Neural crest cell (in vitro differentiated cells): ENCODE results near the gene TEDC2. TPM values are rescaled to one million over a fixed set of nuclear protein-coding genes. Genes with fewer than 3 reads are reported as not detected.

Experiments used
- DNase-seq: peaks from one replicate; pipeline ENCODE4 v3.0.0; 2021; ENCODE audit warnings: low read depth, mixed read lengths, low spot score
- H3K27ac Mint-ChIP-seq: one replicate; pipeline ENCODE4 v1.8.0; 2021; ENCODE audit warnings: mild to moderate bottlenecking, mixed read lengths; ENCODE audit not compliant: unreplicated experiment
- H3K27me3 Mint-ChIP-seq: 2 replicates; pipeline ENCODE4 v1.8.0; 2021; ENCODE audit warnings: low read depth, mild to moderate bottlenecking, mixed read lengths
- H3K36me3 Mint-ChIP-seq: 2 replicates; pipeline ENCODE4 v1.8.0; 2021; ENCODE audit warnings: low read depth, mild to moderate bottlenecking, mixed read lengths
- H3K4me1 Mint-ChIP-seq: 2 replicates; pipeline ENCODE4 v1.8.0; 2021; ENCODE audit warnings: mixed read lengths
- H3K4me3 Mint-ChIP-seq: one replicate; pipeline ENCODE4 v1.8.0; 2021; ENCODE audit warnings: mild to moderate bottlenecking, mixed read lengths
- H3K9me3 Mint-ChIP-seq: 2 replicates; pipeline ENCODE4 v1.8.0; 2021; ENCODE audit warnings: mixed read lengths
- total RNA-seq: library from RNA; stranded (reverse); gene quantifications from 2 replicates; pipeline ENCODE4 v1.2.1, GENCODE V29; 2021
- TF ChIP-seq, protein P1 (sequence below): fragments of 200-600 bp; sonication (generic); conservative IDR thresholded peaks from 2 replicates; pipeline ENCODE4 v1.5.0; 2021; ENCODE audit warnings: antibody characterized with exemption, mild to moderate bottlenecking

The TEDC2 gene
- total RNA-seq, 1 donor from 2014 or later, result 66.5 TPM

DNA sequence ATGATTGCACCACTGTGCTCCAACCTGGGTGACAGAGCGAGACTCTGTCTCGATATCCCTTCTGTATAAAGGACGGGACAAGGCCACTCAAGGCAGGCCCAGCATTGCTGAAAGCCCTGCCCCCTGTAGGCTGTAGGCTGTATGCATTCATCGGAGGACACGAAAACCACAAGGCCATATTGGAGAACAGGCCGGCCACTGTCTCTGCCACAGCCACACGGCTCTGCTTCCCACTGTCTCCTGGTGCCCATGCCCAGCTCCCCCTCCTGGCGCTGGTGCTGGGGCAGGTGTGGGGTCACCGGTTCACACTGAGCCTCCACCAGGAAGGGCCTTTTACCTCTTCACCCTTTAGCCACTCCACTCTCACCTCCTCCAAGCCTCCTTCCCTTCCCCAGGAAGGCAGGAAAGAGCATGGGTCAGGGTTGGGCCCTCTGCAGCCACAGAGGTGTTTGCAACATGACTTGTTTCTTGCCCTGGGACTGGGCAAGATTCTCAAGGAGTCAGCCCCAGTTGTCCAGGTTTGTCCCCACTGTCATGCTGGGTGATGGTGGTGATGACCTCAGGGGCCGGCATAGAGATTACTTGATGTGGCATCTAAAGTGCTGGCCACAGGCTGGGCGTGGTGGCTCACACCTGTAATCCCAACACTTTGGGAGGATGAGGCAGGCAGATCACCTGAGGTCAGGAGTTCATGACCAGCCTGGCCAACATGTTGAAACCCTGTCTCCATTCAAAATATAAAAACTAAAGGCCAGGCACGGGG, 5.9 kb downstream of the TEDC2 start:
- TF ChIP-seq, protein P1, sequence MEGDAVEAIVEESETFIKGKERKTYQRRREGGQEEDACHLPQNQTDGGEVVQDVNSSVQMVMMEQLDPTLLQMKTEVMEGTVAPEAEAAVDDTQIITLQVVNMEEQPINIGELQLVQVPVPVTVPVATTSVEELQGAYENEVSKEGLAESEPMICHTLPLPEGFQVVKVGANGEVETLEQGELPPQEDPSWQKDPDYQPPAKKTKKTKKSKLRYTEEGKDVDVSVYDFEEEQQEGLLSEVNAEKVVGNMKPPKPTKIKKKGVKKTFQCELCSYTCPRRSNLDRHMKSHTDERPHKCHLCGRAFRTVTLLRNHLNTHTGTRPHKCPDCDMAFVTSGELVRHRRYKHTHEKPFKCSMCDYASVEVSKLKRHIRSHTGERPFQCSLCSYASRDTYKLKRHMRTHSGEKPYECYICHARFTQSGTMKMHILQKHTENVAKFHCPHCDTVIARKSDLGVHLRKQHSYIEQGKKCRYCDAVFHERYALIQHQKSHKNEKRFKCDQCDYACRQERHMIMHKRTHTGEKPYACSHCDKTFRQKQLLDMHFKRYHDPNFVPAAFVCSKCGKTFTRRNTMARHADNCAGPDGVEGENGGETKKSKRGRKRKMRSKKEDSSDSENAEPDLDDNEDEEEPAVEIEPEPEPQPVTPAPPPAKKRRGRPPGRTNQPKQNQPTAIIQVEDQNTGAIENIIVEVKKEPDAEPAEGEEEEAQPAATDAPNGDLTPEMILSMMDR, result peak; percentile 45
- no peak for DNase-seq
- Mint-ChIP-seq H3K27ac (no peak overlapping the region), H3K36me3 (no peaks in the 10 kb centered on the region), H3K27me3 (peaks cover 13% of the 10 kb centered on the region), H3K9me3 (no peaks in the 10 kb centered on the region), H3K4me3 (peak overlapping the region; percentile 74), H3K4me1 (peaks cover 15% of the 10 kb centered on the region)

GRCh38 chr16:2466667-2467527, 7.0 kb downstream of the TEDC2 start:
- Mint-ChIP-seq H3K4me1 (peaks cover 15% of the 10 kb centered on the region), H3K4me3 (peak overlapping the region; percentile 80), H3K36me3 (no peaks in the 10 kb centered on the region), H3K9me3 (no peaks in the 10 kb centered on the region), H3K27ac (peak overlapping the region; percentile 75), H3K27me3 (peaks cover 13% of the 10 kb centered on the region)
- DNase-seq, result no peak
- TF ChIP-seq, protein P1, result no peak

GRCh38 chr16:2467528-2468232, 7.8 kb downstream of the TEDC2 start:
- Mint-ChIP-seq H3K4me1 (peaks cover 15% of the 10 kb centered on the region), H3K9me3 (no peaks in the 10 kb centered on the region), H3K36me3 (no peaks in the 10 kb centered on the region), H3K4me3 (peak overlapping the region; percentile 84), H3K27me3 (peaks cover 13% of the 10 kb centered on the region), H3K27ac (peak overlapping the region; percentile 75)
- peak; percentile 48 for DNase-seq
- TF ChIP-seq, protein P1, result peak; percentile 34

DNA sequence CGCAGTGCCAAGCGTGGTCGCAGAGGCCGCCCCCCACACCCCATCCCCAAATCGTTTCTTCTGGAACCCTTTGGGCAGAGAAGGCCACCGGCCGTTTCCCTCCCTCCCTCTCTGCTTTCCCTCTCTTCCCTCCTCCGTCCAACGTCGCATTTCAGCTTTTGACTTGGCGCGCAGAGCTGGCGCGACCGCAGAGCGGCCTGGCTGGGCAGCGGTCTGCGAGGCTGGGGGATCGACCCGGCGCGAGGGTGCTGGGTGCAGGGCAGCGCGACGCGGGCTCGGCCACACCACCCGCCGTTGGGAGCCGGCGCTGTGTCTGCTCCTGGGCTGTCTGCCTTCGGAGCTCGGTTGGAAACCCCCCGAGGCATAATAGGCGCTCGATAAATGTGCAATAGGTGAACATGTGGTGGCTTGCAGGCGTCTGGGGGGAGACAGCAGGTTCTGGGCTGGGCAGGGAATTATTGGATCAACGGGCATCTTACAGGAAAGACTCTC, 8.4 kb downstream of the TEDC2 start:
- Mint-ChIP-seq H3K36me3 (no peaks in the 10 kb centered on the region), H3K4me3 (peak overlapping the region; percentile 84), H3K9me3 (no peaks in the 10 kb centered on the region), H3K4me1 (peaks cover 19% of the 10 kb centered on the region), H3K27ac (peak overlapping the region; percentile 50), H3K27me3 (peaks cover 18% of the 10 kb centered on the region)
- DNase-seq, result no peak
- TF ChIP-seq, protein P1, result no peak

DNA sequence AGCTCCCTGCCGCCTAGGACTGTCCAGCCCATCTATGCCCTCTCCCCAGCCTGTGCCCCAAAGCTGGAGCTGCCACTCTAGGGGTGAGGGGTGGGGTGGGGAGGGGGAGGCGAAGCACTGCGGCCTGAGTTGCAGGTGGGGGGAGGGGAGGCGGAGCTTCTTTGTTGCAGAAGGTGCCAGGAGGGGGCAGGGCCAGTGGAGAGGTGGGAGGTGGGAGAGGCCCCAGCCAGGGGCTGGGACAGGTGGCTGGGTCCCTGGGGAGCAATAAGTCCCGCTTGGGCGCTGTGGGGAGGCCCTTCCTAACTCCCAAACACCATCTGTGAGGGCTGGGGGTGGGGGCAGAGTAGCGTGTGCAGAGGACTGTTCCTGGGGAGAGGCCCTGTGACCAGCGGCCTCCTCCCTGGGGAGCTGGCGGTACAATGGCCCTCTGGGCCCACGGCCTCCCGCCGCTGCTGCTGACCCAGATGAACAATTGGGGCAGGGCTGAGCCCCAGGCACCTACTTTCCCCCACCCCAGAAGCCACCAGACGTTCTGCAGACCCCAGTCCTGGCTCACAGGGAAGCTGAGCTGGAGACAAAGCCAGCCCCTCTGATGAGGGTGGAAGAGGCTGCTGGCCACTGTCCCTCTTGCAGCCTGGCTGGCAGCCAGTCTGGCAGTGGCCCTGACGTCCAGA, 9.0 kb downstream of the TEDC2 start:
- no peaks in the 10 kb centered on the region for H3K9me3 Mint-ChIP-seq
- peaks cover 19% of the 10 kb centered on the region for H3K27me3 Mint-ChIP-seq
- H3K27ac Mint-ChIP-seq, result no peak overlapping the region
- TF ChIP-seq, protein P1, result no peak
- no peak for DNase-seq
- H3K4me3 Mint-ChIP-seq, result peak overlapping the region; percentile 85
- no peaks in the 10 kb centered on the region for H3K36me3 Mint-ChIP-seq
- peaks cover 21% of the 10 kb centered on the region for H3K4me1 Mint-ChIP-seq
